GM12878 (cell line): ENCODE data around the gene ETS1.

Experiments used
- CTCF ChIP-seq, 3 experiments: IDR thresholded peaks in 2 of 3; conservative IDR thresholded peaks in 1 of 3; 2 replicates each; pipeline ENCODE4 v1.5.1; 2011; ENCODE audit warnings: low read depth in 3 of 3, low read length in 3 of 3, mild to moderate bottlenecking in 3 of 3, control low read depth in 2 of 3, moderate library complexity in 2 of 3, inconsistent platforms in 1 of 3, mixed read lengths in 1 of 3; ENCODE audit not compliant: control insufficient read depth in 2 of 3, insufficient read depth in 1 of 3; ENCODE audit errors: extremely low read depth in 1 of 3
- EP300 ChIP-seq, 2 experiments: fragments of 150-350 bp in 1 of 2; IDR thresholded peaks; 2 replicates each; pipeline ENCODE4 v1.6.1; 2011 to 2012; ENCODE audit warnings: low read depth in 2 of 2, low read length in 2 of 2, borderline replicate concordance in 1 of 2, improper control_type of control experiment in 1 of 2, inconsistent platforms in 1 of 2; ENCODE audit not compliant: control insufficient read depth in 1 of 2
- ESRRA ChIP-seq: IDR thresholded peaks from 2 replicates; pipeline ENCODE4 v1.6.1; 2012; ENCODE audit warnings: mild to moderate bottlenecking, low read length, improper control_type of control experiment
- LARP7 ChIP-seq: fragments of 450-650 bp; IDR thresholded peaks from 2 replicates; pipeline ENCODE4 v1.6.1; 2017; ENCODE audit warnings: mild to moderate bottlenecking
- NFYB ChIP-seq: IDR thresholded peaks from 2 replicates; pipeline ENCODE4 v1.6.1; 2011; ENCODE audit warnings: low read depth, mild to moderate bottlenecking, low read length, improper control_type of control experiment, moderate library complexity; ENCODE audit not compliant: insufficient read depth
- POLR2A ChIP-seq: IDR thresholded peaks from 2 replicates; pipeline ENCODE4 v1.6.1; 2011; ENCODE audit warnings: low read depth, mild to moderate bottlenecking, low read length
- POLR2AphosphoS5 ChIP-seq: IDR thresholded peaks from 2 replicates; pipeline ENCODE4 v1.6.1; 2011; ENCODE audit warnings: mild to moderate bottlenecking, low read length, inconsistent platforms
- SP1 ChIP-seq: IDR thresholded peaks from one replicate; pipeline ENCODE4 v1.6.1; 2011; ENCODE audit warnings: low read depth, low read length
- SRF ChIP-seq, 2 experiments: IDR thresholded peaks; 2 replicates each; pipeline ENCODE4 v1.6.1; 2011; ENCODE audit warnings: low read depth in 2 of 2, low read length in 2 of 2, mild to moderate bottlenecking in 1 of 2, moderate library complexity in 1 of 2
- TAF1 ChIP-seq: IDR thresholded peaks from 2 replicates; pipeline ENCODE4 v1.6.1; 2011; ENCODE audit warnings: mild to moderate bottlenecking, low read depth, low read length, borderline replicate concordance
- ZNF274 ChIP-seq: IDR thresholded peaks from one replicate; pipeline ENCODE4 v1.8.0; 2011; ENCODE audit not compliant: insufficient read length, insufficient read depth
- TF ChIP-seq, protein P1 (sequence below): IDR thresholded peaks from 2 replicates; pipeline ENCODE4 v1.6.1; 2012; ENCODE audit warnings: low read depth, low read length, improper control_type of control experiment
- TF ChIP-seq, protein P2 (sequence below): fragments of 450-650 bp; formaldehyde crosslinking; IDR thresholded peaks from 2 replicates; pipeline ENCODE4 v1.5.0; 2022; ENCODE audit warnings: mild to moderate bottlenecking, missing genetic modification characterization
- TF ChIP-seq, protein P3 (sequence below): IDR thresholded peaks from 2 replicates; pipeline ENCODE4 v1.6.1; 2011; ENCODE audit warnings: low read depth, mild to moderate bottlenecking, low read length, moderate library complexity, borderline replicate concordance; ENCODE audit errors: extremely low read depth

DNA sequence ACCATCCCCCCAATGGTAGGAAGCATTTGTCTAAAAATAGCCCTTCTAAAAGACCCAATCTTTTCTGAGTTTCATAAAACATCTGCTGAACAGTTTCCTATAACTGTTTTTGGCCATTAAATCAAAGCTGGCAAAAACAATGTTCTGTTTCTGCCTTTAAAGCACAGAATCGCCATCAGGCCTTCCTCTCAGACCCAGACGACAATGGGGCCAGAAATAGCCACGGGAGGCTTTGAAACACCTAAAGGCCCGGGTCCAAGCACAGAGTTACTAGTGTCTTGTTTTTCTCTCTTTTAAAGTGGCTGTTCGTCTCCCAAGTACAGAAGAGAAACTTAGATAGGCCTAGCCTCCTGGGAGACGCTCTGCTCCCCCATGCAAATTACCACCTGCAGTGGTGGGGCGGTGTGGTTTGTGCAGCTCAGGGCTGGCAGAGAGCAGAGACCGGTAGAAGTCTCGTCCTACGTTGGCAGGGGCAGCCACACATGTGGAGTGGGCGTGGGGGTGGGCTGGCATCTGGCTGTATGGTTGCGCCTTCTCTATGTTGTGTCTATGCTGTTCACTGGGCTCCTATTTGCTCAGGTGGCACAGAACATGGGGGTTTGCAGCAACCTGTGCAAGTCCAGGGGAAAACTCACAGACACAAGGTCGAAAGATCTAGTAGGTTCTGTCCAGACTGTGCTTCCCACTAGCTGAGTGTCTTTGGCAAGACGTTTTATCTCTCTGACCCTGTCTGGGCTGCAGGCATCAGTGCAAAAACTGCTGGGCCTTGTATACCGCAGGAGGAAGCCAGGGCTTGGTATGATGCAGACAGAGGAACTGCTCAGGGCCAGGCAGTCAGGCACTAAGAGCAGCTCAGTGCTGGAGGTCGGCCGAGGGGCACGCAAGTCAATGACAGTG is 23.6 kb upstream of the ETS1 start:
- TF ChIP-seq CTCF (IDR thresholded peaks at IDR 0.05 in 2 of 3, conservative IDR thresholded peaks at IDR 0.05 in 1 of 3; ENCODE audit: control insufficient read depth in 2 of 3, extremely low read depth in 1 of 3, insufficient read depth in 1 of 3, low read depth in 3 of 3, low read length in 3 of 3) = no peak
- TF ChIP-seq LARP7 = no peak
- TF ChIP-seq TAF1 = peak; percentile 69; the same call in 1 of the 2 replicates
- no peak for TF ChIP-seq ESRRA
- TF ChIP-seq SRF (IDR thresholded peaks at IDR 0.05; ENCODE audit: low read depth in 2 of 2, low read length in 2 of 2) = no peak
- peak; percentile 78 for TF ChIP-seq POLR2AphosphoS5
- peak; percentile 69 for TF ChIP-seq POLR2A
- no peak for TF ChIP-seq ZNF274
- no peak for TF ChIP-seq NFYB
- TF ChIP-seq, protein P1, sequence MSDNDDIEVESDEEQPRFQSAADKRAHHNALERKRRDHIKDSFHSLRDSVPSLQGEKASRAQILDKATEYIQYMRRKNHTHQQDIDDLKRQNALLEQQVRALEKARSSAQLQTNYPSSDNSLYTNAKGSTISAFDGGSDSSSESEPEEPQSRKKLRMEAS = peak; percentile 52; the same call in 1 of the 2 replicates
- TF ChIP-seq EP300 (IDR thresholded peaks at IDR 0.05; ENCODE audit: borderline replicate concordance in 1 of 2, control insufficient read depth in 1 of 2, low read depth in 2 of 2, low read length in 2 of 2) = peak; percentile 42 to 86; a peak in 3 of 4 replicates
- TF ChIP-seq, protein P2, sequence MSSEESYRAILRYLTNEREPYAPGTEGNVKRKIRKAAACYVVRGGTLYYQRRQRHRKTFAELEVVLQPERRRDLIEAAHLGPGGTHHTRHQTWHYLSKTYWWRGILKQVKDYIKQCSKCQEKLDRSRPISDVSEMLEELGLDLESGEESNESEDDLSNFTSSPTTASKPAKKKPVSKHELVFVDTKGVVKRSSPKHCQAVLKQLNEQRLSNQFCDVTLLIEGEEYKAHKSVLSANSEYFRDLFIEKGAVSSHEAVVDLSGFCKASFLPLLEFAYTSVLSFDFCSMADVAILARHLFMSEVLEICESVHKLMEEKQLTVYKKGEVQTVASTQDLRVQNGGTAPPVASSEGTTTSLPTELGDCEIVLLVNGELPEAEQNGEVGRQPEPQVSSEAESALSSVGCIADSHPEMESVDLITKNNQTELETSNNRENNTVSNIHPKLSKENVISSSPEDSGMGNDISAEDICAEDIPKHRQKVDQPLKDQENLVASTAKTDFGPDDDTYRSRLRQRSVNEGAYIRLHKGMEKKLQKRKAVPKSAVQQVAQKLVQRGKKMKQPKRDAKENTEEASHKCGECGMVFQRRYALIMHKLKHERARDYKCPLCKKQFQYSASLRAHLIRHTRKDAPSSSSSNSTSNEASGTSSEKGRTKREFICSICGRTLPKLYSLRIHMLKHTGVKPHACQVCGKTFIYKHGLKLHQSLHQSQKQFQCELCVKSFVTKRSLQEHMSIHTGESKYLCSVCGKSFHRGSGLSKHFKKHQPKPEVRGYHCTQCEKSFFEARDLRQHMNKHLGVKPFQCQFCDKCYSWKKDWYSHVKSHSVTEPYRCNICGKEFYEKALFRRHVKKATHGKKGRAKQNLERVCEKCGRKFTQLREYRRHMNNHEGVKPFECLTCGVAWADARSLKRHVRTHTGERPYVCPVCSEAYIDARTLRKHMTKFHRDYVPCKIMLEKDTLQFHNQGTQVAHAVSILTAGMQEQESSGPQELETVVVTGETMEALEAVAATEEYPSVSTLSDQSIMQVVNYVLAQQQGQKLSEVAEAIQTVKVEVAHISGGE (CRISPR knock-in tag) = no peak
- TF ChIP-seq SP1 = peak; percentile 53
- TF ChIP-seq, protein P3, sequence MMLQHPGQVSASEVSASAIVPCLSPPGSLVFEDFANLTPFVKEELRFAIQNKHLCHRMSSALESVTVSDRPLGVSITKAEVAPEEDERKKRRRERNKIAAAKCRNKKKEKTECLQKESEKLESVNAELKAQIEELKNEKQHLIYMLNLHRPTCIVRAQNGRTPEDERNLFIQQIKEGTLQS = no peak
